Measurements from ENCODE around the gene IL17RC.

DNA sequence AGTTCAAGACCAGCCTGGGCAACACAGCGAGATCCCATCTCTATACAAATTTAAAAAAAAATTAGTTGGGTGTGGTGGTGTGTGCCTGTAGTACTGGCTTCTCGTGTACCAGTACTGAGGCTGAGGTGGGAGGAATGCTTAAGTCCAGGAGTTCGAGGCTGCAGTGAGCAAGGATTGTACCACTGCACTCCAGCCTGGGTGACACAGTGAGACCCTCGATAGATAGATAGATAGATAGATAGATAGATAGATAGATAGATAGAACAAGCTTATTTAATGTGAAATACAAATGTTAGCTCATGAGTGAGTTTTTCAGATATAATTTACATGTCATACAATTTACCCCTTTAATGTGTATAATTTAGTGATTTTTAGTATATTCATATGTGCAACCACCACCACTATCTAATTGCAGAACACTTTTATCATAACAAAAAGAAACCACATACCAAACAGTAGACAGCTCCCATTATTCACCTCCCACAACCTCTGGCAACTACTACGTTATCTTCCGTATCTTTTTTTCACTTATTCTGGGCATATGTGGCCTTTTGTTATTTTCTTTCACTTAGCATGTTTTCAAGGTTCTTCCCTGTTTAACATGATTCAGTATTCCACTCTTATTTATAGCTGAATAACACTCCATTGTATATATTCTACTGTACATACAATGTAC is 48.4 kb downstream of the IL17RC start:
- TF ChIP-seq, protein P1, sequence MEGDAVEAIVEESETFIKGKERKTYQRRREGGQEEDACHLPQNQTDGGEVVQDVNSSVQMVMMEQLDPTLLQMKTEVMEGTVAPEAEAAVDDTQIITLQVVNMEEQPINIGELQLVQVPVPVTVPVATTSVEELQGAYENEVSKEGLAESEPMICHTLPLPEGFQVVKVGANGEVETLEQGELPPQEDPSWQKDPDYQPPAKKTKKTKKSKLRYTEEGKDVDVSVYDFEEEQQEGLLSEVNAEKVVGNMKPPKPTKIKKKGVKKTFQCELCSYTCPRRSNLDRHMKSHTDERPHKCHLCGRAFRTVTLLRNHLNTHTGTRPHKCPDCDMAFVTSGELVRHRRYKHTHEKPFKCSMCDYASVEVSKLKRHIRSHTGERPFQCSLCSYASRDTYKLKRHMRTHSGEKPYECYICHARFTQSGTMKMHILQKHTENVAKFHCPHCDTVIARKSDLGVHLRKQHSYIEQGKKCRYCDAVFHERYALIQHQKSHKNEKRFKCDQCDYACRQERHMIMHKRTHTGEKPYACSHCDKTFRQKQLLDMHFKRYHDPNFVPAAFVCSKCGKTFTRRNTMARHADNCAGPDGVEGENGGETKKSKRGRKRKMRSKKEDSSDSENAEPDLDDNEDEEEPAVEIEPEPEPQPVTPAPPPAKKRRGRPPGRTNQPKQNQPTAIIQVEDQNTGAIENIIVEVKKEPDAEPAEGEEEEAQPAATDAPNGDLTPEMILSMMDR (IDR thresholded peaks at IDR 0.05) = no peak
- no peak for TF ChIP-seq POLR2A (IDR thresholded peaks at IDR 0.05)

Measured in right lobe of liver (tissue), 4 donors.